Stimulated activated CD8-positive, alpha-beta memory T cell treated with anti-CD3 and anti-CD28 coated beads, Interleukin-12 subunit alpha, Interleukin-12 subunit beta, amount 100 ng/mL, for 1 hour (primary cell): ENCODE data around the gene CEACAM16.
"Not testable (repeated sequence)": the region's sequence is repeated elsewhere in the genome, so short reads cannot be mapped to it uniquely, and the experiment has no call there.

Source experiments
- DNase-seq: peaks from one replicate; pipeline ENCODE4 v3.0.0-alpha.2; 2020; ENCODE audit warnings: low read depth

Gene CEACAM16, protein sequence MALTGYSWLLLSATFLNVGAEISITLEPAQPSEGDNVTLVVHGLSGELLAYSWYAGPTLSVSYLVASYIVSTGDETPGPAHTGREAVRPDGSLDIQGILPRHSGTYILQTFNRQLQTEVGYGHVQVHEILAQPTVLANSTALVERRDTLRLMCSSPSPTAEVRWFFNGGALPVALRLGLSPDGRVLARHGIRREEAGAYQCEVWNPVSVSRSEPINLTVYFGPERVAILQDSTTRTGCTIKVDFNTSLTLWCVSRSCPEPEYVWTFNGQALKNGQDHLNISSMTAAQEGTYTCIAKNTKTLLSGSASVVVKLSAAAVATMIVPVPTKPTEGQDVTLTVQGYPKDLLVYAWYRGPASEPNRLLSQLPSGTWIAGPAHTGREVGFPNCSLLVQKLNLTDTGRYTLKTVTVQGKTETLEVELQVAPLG

DNA sequence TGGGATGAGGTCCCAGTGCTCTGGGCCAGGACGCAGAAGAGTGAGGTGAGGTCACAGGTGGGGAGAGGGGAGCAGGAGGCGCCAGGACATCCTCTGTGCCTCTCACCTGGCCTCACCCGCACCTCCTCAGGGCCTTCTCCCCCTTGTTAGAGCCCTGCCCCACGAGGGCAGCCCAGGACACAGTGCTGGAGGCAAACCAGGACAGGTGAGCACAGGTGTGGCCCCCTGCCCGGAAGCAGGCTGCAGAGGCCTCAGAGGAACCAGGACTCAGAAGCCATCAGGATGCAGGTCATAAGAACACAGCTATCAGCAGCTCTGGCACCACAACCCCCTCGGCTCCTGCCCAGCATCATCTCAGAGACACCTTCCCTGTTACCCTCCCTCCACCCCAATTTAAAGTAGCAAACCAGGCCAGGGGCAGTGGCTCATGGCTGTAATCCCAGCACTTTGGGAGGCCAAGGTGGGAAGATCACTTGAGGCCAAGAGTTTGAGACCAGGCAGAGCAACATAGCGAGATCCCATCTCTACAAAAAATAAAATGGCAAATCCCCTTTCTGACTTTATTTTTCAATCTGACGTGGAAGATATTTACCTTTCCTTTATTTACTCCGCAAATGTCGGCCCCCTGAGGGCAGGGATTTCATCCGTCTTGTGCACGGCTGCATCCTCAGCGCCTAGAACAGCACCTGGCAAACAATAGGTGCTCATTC lies at the start of gene CEACAM16:
CEACAM16 (plus strand) TSS at position 660 of the 710 bp plus-strand sequence. CDS start 2,306 bp downstream, outside the sequence.
- DNase-seq = no peak

DNA sequence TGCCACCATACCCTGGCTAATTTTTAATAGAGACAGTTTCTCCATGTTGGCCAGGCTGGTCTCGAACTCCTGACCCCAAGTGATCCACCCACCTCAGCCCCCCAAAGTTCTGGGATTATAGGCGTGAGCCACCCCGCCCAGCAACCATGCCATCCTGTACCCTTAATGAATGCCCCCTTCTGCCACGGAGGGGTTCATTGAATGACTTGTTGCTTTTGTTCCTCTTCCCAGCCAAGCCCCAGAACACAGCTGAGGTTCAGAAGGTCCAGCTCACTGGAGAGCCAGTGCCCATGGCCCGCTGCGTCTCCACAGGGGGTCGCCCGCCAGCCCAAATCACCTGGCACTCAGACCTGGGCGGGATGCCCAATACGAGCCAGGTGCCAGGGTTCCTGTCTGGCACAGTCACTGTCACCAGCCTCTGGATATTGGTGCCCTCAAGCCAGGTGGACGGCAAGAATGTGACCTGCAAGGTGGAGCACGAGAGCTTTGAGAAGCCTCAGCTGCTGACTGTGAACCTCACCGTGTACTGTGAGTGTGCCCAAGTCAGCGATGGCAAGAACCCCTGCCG lies 49.3 kb upstream of the CEACAM16 start:
- no peak for DNase-seq

DNA sequence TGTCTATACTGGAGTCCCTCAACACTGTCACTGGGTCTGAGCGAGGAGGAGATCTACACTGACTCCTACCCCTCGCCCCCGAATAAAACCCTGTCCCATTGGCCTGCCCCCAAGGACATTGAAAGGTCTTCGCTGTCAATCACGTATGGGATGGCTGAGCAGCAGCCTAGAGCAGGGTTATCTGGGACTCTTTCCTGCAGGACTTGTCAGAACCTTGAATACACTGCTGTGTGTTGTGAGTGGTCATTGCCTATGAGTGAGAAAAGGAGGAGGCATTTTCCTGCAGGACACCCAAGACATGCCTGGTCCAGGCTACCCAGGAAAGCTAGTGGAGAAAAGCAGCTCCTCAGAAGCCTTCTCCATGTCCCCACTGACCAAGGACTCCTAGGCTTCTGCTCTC lies 45.6 kb upstream of the CEACAM16 start:
- DNase-seq = no peak

DNA sequence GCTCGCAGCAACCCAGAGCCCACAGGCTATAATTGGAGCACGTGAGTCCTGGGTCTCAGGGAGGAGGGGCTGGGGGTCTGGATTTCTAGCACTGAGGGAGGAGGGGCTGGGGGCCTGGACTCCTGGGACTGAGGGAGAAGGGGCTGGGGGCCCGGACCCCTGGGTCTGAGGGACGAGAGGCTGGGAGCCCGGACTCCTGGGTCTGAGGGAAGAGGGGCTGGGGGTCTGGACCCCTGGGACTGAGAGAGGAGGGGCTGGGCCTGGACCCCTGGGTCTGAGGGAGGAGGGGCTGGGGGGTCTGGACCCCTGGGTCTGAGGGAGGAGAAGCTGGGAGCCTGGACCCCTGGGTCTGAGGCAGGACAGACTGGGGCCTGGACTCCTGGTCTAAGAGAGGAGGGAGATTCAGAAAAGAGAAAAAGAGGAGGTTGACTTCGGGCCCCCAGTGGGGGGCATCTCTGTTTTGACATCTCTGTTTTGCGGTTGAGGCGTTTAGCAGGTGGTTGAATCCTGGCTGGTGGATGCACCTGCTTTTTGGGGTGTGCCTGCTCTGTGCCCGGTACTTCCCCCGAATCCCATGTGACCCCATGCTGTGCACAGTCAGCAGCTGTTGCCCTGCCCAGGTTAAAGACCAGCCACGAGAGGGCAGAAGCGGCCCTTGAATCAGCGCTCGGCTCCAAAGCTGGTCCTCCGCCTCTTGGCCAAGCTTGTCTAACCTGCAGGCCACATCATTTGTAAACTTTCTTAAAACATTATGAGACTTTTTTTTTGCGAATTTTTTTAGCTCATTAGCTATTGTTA lies 44.8 kb upstream of the CEACAM16 start:
- DNase-seq = peak; percentile 47

DNA sequence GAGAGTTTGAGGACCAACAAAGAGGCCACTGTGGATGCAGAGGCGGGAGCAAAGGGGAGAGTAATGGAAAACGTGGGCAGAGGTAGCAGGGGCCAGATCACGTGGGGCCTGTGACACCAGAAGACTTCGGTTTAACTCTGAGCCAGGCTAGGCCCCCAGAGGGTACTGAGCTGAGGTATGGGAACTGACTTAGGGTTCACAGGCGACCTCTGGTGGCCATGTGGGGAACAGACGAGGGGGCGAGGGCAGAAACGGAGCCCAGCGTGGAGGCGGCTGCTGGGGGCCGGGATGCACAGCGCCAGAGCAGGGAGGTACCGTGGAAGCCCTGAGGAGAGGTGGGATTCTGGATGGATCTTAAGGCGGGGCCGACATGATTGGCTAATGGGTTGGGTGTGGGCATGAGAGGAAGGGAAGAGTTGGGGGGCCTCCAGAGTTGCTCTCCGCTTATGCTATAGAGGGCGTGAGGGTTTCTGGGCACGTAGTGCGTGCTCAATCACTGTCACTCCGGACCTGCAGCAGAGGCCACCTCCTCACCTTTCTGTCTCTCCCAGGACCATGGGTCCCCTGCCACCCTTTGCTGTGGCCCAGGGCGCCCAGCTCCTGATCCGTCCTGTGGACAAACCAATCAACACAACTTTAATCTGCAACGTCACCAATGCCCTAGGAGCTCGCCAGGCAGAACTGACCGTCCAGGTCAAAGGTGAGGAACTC lies 41.6 kb upstream of the CEACAM16 start:
- peak; percentile 39 for DNase-seq

DNA sequence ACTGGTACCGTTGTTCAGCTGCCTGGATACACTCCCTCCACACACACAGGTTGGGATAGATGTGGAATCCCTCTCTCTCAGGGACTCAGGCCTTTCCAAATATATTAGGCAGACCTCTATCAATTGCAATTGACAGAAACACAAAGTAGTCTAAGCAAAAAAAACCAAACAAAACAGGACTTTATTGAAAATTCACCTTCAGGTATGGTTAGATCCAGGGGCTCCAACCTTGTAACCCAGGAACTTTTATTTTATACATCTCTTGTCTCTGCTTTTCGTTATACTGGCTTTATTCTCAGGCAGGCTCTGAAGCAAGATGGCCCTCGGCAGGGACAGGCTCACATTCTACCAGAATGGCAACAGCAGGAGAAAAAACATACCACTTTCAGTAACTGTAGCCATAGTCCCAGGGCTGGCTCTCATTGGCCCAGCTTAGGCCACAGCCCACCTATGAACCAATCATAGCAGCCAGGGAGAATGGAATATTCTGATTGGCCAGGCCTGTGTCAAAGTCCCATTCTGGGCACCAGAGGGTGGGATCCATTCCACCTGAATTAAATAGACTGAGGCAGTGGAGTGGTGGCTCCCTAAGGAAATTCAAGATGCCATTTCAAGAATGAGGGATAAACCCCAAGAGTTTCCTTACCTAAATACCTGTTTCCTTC lies 40.8 kb upstream of the CEACAM16 start:
- DNase-seq = no peak

DNA sequence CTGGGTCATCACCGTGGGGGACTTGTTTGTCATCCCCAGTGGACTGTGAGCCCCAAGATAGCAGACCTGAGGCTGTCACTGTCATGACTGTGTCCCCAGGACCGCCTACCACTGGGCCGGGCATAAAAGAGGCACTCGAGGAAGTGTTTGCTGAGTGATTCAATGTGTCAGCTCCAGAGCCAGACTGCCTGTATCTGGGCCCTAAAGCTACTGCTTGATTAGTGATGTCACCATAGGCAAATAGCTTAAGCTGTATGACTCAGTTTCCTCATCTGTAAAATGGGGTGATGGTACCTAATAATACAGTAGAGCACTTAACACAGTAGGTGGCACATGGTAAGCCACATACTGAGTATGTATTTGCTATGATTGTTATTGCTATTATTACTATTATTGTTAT lies 38.9 kb upstream of the CEACAM16 start:
- DNase-seq = no peak

DNA sequence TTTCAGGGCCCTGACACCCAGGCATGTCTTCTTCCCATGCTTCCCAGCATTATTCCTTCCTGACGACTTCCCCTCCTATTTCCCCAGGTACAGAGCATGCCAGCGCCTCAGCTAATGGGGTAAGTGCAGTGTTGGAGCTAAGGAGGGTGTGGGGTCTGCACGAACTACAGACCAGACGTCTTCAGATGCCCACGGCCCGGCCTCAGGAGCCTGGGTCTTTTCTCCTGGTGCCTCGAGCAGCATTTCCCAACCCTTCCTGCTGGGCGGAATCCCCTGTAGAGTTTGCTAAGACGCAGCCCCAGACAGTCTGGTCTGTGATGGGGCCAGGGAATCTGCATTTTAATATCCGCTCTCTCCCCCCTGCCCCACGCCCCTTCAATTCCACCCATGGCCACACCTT lies 37.7 kb upstream of the CEACAM16 start:
- DNase-seq = no peak

DNA sequence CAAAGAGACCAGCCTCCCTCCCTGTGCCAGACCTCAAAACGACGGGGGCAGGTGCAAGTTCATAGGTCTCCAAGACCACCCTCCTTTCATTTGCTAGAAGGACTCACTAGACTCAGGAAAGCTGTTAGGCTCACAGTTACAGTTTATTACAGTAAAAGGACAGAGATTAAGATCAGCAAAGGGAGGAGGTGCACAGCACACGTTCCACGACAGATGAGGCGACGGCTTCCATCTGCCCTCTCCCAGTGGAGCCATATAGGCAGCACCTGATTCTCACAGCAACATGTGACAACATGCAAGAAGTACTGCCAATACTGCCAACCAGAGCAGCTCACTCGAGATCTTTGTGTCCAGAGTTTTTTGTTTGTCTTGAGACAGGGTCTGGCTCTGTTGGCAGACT lies 37.0 kb upstream of the CEACAM16 start:
- no peak for DNase-seq

DNA sequence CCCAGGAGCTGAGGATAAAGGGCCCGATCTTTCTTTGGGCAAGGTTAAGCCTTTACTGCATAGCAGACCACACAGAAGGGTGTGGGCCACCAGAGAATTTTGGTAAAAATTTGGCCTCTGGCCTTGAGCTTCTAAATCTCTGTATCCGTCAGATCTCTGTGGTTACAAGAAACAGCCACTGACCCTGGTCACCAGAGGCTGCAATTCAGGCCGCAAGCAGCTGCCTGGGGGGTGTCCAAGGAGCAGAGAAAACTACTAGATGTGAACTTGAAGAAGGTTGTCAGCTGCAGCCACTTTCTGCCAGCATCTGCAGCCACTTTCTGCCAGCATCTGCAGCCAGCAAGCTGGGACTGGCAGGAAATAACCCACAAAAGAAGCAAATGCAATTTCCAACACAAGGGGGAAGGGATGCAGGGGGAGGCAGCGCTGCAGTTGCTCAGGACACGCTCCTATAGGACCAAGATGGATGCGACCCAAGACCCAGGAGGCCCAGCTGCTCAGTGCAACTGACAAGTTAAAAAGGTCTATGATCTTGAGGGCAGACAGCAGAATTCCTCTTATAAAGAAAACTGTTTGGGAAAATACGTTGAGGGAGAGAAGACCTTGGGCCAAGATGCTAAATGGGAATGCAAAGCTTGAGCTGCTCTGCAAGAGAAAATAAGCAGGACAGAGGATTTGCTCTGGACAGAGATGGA lies 36.1 kb upstream of the CEACAM16 start:
- no peak for DNase-seq

DNA sequence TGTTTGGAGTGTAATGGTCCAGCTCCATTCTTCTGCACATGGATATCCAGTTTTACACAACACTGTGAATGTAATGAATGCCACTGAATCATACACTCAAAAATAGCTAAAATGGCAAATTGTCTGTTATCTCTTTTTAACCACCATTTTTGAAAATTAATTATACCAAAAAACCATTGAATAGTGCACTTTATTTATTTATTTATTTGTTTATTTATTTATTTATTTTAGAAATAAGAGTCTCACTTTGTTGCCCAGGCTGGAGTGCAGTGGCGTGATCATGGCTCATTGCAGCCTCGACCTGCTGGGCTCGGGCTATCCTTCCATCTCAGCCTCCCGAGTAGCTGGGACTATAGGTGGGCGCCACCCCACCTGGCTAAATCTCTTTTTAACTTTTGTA lies 35.0 kb upstream of the CEACAM16 start:
- no peak for DNase-seq

DNA sequence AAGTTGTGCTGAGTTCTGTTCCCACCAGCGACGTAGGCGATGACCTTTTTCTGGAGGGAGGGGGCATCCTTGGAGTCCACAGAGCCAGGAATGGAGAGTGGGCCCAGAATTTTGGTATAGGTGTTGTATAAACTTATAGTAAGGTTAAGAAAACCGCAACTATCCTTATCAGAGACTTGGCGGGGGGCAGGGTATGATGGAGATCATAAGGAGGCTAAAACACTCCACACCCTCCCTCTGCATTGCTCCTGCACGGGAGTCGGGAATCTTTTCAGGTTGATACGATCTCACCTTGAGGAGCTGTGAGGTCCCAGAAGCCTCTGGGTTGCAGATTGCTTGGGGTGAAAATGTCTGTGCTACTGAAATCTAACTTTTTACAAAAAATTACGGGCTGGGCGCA lies 34.0 kb upstream of the CEACAM16 start:
- DNase-seq = no peak

DNA sequence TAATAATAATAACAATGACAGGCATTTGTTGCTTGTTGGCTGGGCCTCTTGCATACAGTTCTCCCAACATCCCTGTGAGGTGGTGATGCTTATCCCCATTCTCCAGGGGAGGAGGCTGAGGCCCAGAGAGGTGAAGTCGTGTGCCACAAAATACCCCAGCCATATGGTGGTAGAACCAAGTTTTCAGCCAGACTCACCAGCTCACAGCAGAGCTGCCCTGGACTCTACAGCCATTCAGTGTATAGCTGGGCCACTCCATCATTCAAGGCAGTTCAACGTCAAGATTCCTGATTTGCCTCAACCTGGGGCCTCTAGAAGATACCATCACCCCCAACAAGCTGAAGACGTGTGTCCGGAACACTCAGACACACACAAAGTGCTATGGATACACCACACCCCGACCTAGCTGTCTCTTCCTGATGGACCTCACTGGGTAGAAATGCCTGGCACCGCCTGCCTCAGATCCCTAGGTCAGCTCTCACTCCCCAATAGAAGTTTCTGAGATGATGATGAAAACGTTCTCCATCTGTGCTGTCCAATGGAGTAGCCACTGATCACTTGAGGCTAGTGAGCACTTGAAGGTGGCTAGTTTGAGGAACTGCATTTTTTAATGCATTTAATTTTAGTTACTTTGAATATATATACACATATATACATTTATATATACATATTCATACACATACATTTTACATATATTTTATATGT lies 31.9 kb upstream of the CEACAM16 start:
- DNase-seq = no peak

DNA sequence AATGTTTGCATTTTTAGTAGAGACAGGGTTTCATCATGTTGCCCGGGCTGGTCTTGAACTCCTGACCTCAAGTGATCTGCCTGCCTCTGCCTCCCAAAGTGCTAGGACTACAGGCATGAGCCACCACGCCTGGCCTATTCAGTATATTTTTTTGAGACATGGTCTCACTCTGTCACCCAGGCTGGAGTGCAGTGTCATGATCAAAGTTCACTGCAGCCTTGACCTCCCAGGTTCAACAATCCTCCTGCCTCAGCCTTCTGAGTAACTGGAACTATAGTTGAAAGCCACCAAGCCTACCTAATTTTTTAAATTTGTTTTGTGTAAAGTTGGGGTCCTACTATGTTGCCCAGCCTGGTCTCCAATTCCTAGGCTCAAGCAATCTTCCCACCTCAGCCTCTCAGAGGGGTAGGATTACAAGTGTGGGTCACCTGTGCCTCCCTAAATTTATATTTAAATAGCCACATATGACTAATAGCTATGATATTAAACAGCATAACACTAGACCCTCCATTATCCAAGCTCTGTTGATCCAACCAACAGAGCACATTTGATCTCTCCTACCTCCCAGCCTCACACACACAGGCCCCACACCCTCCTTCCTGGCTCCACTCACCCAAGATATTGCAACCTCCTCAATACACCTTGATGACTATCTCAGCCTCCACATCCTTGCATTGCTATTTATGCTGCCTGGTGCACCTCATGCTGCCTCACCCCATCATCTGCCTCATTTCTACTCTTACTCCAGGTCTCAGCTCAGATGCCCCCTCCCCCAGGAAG lies 29.8 kb upstream of the CEACAM16 start:
- no peak for DNase-seq

DNA sequence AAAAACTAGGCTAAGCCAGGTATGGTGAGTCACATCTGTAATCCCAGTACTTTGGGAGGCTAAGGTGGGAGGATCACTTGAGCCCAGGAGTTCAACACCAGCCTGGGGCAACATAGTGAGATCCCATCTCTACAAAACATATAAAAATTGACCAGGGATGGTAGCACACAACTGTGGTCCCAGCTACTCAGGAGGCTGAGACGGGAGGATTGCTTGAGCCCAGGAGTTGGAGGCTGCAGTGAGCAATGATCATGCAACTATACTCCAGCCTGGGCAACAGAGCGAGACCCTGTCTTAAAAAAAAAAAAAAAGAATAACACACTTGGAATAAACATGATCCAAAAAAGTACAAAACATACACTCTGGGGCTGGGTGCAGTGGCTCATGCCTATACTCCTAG lies 28.9 kb upstream of the CEACAM16 start:
- DNase-seq = not testable (repeated sequence)

DNA sequence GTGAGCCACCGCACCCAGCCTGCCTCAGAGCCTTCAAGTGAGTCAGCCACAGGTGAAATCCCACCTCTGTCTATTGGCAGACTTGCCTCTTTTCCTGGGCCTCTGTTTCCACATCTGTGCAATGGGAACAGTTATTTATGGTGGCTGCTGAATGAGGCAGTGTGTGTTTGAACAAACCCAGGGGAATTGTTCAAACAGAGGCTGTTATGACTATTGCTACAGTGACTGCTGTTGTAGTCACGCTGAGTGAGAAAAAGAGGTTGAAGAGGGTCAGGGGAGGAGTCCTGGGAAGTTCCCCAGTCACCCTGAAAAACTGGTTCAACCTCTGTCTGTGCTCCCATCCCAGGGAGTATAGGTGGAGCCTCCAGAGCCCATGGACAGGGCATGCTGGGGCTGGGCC lies 27.6 kb upstream of the CEACAM16 start, which contains the start of gene CEACAM19:
CEACAM19 (plus strand) TSS at position 83 of the 400 bp plus-strand sequence. CDS start 450 bp downstream, outside the sequence.
- no peak for DNase-seq

DNA sequence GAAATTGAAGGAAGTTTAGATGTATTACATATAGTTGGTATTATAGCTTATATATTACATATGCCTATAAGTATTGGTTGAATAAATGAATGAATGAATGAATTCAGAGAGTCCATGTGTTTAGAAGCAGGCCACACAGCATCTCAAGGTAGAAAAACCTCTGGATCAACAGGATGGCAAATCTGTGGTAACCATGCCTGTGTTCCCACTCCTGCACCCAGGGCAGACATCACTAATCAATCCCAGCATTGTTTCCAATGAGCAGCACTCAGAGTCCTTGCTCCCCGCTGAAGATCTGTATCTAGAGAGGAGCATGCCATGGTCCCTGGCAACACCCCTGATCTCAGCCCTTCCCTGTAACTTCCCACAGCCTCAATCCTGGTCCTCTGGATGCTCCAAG lies 26.7 kb upstream of the CEACAM16 start:
- no peak for DNase-seq

DNA sequence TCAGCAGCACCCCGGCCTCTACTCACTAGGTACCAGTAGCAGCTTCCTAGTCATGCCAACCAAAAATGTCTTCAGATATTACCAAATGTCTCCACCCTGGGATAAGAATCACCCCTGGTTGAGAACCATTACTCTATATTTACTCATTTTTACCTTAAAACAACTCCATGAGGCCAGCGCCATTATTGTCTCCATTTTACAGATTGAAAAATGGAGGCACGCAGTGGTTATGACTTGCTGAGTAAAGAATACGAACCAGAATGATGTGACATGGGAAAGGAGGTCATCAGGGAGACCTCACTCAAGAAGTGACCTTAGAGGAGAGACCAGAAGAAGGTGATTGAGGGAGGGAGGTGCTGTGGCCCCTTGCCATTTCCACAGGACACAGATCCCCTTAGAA lies 25.4 kb upstream of the CEACAM16 start:
- no peak for DNase-seq

DNA sequence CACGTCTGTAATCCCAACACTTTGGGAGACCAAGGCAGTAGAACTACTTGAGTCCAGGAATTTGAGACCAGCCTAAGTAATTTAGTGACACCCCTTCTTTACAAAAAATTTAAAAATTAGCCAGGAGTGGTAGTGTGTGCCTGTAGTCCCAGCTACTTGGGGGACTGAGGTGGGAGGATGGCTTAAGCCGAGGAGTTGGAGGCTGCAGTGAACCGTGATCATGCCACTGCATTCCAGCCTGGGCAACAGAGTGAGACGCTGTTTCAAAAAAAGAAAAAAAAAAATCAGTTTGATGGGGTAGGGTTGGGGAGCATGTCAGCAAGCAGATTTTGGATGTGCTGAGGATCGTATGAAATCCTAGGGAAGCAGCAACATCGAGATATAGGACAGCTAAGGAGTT lies 23.4 kb upstream of the CEACAM16 start:
- DNase-seq = no peak
